SHP77 (cell line): ENCODE data around the gene ARFGEF2.
"Not testable (repeated sequence)": the region's sequence is repeated elsewhere in the genome, so short reads cannot be mapped to it uniquely, and the experiment has no call there.

Source experiments
- DNase-seq, 2 experiments: peaks; one replicate each; lab custom pipeline; 2025; lab: John Stamatoyannopoulos, UW

ARFGEF2 gene

DNA sequence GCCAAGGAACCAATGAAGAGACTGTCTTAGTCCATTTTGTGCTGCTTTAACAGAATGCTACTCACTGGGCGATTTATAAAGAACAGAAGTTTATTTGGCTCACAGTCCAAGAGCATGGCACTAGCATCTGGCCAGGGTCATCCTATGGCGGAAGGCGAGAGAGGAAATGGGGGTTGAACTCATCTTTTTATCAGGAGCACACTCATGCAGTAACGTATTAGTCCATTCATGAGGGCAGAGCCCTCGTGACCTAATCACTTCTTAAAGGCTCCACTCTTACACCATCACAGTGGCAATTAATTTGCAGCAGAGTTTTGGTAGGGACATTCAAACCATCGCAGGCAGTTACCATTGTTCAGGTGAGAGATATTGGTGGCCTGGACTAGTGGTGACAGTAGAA is 8.5 kb downstream of the ARFGEF2 start:
- DNase-seq, result no peak

DNA sequence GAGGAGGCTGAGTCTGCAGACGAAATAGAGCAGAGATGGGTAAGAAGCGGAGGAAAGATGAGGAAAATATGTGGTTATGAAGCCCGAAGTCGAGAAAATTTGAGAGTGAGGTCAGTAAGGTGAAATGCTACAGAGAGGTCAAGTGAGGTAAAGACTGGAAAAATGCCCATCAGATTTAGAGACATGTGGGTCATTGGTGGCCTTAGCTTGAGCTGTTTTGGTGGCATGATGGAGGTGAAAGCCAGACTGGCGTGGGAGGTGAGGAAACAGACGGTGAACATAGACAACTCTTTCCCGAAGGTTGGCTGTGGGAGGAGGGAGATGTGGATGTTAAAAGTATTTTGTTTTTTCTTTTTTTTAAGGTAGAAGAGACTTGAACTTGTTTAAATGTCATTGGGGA is 9.4 kb downstream of the ARFGEF2 start:
- DNase-seq, result no peak

DNA sequence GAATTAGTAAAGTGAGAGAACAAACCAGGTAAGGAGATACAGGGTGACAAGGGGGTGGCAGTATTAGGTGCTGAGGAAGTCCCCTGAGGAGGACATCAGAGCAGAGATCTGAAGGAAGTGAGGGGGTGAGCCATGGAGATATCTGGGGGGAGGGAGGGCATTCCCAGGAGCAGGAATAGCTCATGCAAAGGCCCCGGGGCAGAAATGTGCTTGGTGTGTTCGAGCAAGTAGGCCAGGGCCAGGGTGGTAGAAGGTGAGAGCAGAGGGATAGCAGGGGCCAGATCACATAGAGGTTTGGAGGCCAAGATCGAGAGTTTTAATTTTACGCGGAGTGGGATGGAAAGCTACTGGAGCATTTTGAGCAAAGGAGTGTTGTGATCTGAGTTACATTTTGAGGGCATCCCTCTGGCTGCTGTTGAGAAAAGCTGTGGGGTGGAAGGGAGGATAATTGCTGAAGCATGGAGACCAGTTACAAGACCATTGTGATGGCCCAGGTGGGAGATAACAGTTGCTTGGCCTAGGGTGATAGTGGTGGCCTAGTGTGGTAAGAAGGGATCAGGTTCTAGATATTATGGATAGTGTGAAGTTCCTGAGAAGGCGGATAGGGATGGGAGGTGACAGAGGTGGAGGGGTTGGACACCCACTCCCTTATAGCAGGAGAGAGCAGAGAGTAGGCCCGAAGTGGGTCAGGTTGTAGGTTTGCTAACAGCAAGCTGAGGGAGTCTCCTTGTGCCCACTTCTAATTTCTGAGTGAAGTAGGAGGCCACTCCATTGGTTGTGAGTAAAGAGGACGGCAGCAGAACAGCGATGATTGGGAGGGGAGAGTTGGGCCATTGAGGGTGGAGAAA is 10.2 kb downstream of the ARFGEF2 start:
- DNase-seq, result no peak

DNA sequence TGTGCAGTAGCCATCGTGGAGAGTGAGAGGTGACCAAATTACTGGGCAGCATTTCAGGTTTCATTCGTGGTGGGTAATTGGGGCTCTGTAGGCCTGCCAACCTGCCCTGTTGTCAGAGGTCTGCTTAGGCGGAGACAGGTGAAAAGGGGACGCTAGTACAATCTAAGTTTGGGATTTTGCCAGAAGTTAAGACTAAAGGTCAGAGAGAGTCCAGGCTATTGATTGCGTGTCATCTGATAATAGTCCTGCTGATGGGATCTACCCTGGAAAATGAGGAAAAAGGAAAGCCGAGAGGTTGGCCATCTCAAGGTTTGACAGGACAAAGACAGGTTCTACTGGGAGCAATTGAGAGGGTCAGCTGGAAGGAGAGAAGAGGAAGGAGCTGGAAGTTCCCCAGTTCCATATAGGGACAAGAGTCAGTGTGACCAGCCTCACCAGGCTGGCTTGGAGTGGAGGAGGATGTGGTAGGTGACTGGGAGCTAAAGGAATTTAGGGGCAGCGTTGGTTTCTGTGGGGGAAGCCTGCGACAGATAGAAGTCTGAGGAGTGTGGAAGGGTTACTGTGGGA is 10.9 kb downstream of the ARFGEF2 start:
- DNase-seq, result no peak

DNA sequence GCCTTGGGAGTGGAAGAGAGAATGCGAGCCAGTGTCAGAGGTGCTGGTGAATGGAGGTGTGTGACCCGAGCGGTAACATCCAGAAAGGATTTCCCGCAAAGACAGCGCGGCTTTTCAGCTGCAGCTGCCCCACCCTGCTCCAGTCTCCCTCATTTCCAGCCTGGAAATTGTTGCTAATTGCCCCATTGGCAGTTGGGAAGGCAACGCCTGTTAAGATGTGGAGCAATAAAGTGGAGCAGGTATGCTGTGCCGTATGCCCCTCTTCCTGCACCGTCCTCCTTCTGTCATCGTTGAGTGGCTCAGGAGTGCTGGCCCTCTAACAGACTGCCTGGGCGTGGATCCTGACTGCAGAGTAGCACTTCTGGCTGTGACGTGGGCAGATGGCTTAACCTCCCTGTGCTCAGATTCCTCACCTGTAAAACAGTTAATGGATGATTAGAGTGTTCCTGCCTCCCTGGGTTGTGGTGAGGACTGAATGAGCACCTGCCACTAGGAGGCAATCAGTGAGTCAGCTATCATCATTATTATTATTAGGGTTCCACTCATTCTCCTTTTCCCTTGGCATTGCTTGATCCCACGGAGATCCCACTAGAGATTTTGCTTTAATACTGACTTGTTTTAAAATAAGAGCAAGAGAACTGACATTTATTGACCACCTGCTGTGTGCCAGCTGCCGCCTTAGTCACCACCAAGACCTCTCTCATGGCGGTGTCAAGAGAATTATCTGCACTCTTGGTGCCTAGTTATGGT is 11.7 kb downstream of the ARFGEF2 start:
- no peak for DNase-seq

DNA sequence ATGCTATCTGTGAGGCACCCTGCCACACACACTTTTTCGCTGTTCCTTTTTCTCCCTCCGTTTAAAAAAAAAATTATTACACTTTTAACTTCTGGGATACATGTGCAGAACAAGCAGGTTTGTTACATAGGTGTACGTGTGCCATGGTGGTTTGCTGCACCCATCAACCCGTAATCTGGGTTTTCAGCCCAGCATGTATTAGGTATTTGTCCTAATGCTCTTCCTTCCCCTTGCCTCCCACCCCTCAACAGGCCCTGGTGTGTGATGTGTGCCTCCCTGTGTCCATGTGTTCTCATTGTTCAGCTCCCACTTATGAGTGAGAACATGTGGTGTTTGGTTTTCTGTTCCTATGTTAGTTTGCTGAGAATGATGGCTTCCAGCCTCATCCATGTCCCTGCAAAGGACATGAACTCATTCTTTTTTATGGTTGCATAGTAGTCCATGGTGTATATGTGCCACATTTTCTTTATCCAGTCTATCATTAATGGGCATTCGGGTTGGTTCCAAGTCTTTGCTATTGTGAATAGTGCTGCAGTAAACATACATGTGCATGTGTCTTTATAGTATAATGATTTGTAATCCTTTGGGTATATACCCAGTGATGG is 12.9 kb downstream of the ARFGEF2 start:
- DNase-seq, result not testable (repeated sequence)

DNA sequence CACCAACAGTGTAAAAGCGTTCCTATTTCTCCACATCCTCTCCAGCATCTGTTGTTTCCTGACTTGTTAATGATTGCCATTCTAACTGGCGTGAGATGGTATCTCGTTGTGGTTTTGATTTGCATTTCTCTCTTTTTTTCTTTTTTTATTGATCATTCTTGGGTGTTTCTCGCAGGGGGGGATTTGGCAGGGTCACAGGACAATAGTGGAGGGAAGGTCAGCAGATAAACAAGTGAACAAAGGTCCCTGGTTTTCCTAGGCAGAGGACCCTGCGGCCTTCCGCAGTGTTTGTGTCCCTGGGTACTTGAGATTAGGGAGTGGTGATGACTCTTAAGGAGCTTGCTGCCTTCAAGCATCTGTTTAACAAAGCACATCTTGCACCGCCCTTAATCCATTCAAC is 13.5 kb downstream of the ARFGEF2 start:
- DNase-seq, result not testable (repeated sequence)

DNA sequence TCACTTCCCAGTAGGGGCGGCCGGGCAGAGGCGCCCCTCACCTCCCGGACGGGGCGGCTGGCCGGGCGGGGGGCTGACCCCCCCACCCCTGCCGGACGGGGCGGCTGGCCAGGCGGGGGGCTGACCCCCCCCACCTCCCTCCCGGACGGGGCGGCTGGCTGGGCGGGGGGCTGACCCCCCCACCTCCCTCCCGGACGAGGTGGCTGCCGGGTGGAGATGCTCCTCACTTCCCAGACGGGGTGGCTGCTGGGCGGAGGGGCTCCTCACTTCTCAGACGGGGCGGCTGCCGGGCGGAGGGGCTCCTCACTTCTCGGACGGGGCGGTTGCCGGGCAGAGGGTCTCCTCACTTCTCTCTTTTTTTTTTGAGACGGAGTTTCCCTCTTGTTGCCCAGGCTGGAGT is 14.7 kb downstream of the ARFGEF2 start:
- not testable (repeated sequence) for DNase-seq

DNA sequence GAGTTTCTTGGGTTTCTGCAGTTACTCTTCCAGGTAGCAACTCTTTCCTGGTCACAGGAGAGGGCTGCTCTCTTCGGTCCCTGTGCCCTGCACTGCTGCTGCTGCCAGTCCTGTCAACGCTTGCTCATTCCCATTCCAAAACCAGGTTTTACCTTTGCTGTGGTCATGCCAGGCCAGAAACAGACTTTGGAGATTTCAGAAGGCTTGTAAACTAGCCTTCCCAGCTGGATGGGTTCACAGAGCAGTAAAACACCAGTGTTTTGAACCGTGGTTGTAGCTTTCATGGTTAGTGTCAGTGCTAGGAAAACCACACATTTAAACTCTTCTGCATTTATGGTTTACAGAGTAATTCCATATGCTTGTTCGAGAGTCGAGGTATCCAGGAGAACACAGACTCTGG is 16.2 kb downstream of the ARFGEF2 start:
- DNase-seq, result no peak

DNA sequence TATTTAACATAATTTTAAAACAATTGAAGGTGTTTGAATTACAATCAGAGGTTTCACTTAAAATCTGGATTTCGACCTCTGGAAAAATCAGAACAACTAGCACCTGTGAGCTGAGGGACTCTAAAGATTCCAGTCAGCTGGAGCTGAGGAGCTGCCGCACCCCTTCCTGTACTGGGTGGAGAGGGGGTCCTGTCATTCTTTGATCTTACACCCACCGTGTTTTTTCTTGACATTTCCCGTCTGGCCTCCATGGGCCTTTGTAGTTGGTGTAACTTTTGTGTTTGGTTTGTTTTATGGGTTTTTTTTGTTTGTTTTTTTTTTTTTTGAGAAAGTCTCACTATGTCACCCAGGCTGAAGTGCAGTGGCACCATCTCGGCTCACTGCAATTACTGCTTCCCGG is 17.2 kb downstream of the ARFGEF2 start:
- no peak for DNase-seq

DNA sequence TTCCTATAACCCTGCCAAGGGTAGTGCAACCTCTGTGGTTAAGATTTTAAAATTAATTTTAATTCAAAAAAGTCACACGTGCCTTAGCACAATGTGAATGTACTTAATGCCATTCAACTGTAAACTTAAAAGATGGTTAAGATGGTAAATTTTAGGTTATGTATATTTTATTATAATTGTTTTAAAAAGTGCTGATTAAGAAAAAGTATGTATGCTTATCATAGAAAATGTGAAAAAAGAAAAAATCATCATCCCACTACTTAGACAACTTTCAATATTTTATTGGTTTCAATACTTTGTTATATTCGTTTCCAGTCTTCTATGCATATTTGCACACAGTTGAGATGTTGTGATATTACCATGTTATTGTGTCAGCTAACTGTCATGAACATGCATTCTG is 18.7 kb downstream of the ARFGEF2 start:
- DNase-seq, result no peak

DNA sequence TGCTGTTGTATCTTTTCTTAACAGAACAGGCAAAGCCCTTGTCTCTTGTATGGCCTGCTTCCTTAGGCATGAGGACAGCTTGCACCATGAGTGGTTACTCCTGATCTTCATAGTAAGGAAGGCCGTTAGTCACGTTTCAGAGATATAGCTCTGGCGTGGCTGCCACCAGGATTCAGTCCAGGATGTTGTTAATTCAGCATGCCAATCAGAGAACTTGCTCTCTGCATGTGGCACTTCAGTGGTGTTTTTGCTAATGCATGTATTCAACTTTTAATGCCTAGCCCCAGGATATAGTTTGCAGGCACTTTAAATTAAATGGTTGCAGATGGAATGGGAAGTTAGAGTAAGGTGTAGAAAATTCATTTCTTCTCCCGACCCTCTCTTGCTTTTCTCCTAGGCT is 20.0 kb downstream of the ARFGEF2 start:
- no peak for DNase-seq

DNA sequence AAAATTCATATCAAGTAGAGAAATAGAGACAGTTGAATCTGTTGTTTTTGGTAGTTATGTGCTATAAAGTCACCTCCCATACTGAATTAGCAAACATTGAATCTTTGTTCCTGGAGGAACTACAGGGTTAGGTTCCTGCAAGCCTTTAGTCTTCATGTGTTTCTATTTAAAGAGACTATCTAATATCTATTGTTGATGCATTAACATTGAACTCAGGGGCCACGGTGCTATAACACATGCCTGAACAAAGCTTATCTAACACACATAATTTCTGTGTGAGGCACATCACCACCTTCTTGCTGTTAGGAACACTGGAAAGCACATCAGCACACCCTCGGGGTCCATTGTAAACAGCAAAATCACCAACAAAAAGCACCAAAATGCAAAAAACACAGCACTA is 21.2 kb downstream of the ARFGEF2 start:
- no peak for DNase-seq

DNA sequence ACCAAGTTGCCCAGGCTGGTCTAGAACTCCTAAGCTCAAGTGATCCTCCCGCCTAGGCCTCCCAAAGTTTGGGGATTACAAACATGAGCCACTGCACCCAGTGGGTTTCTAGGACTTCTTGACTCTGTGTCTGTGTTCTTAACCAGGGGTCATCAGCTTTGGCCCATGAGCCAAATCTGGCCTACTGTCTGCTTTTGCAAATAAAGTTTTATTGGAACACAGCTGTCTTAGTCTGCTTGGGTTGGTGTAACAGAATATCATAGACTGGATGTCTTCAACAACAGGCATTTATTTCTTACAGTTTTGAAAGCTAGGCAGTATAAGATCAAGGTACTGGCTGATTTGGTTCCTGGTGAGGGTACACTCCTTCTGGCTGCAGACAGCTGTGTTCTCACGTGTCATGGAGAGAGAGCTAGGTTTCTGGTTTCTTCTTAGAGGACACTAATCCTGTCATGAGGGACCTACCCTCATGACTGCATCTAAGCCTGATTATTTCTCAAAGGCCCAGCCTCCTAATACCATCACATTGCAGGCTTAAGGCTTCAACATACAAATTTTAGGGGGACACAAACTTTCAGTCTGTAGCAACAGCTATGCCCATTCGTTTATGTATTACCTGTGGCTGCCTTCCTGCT is 23.3 kb downstream of the ARFGEF2 start:
- DNase-seq, result no peak

DNA sequence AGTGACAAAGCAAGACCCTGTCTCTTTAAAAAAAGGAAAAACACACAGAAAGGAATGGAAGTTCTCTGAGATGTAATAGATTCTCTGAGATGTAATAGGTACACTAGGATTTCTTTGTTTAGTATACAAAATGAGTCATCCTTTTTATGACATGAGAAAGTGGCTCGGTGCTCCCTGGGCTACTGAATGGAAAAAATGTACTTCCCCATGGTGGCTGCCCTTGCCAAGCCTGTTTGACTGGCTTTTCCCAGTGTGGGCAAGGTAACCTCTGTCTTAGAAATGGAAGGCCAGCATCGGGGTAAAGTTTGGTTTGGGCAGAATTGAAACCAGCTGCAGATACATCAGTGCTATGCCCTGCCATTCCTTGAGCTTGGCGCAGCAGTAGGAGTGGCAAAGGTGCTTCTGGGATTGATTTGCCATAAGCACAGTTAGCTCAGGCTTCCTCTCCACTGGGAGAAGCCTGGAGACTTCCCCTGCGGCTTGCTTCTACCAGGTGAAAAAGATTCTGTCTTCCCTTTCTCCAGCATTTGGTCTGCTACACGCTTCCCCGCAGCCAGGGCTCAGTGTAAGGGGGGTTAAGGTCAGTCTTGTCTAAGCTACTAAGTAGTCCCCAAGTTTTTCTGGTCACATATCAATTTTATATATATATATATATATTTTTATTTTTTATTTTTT is 24.5 kb downstream of the ARFGEF2 start:
- DNase-seq, result no peak

DNA sequence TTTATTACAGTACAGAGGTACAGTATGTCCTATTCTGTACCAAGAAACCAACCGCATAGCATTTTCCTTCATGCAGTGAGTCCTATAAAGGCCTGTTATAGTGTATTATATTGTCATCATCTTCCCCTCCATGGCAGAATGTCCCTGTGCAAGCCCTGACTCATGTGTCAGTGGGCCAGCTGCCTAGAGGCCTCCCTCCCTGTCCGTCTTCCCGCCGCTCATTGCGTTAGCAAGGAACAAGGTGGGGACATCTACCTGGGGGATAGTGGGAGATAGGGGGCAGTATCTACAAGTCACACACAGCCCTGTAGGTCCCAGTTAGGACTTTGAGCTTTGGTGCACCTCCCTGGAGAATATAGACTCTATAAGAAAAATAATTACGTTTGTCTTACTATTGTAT is 27.1 kb downstream of the ARFGEF2 start:
- DNase-seq, result no peak

DNA sequence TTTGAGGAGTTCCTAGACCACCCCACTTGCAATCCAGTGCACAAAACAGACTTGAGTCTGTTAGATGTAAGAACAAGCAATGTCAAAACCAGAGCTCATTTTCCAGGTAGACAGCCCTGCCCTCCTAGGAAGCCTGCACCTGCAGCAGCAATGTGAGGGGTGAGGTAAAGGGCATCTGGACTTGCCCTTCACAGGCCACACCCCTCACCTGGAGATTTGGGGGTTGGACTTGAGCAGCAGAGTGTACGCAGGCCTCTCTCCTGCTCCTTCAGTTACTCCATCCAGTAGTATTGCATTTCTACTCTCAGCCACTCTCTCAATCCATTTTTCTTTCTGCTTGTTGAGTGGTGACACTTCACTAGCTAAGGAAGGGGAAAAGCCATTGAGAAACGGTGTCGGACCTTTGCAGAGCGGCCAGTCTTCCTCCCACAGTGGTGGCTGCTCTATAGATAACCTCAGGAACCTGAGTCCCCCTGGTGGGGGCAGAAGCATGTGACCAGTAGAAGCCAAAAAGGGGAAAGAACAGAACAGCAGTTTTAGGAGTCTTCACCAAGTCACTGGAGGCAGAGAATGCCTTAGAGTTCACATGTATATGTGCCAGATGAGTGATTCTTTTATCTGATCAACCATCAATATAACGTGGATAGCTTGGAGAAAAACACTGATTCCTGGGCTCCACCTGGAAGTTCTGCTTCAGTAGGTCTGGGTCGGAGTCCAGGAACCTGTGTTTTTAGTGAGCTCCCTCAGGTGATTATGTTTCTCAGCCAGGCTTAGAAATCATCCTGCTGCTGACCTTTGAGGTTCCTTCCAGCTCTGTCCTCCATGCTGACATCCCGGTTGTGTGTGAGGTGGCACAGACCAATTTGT is 28.0 kb downstream of the ARFGEF2 start:
- no peak for DNase-seq

DNA sequence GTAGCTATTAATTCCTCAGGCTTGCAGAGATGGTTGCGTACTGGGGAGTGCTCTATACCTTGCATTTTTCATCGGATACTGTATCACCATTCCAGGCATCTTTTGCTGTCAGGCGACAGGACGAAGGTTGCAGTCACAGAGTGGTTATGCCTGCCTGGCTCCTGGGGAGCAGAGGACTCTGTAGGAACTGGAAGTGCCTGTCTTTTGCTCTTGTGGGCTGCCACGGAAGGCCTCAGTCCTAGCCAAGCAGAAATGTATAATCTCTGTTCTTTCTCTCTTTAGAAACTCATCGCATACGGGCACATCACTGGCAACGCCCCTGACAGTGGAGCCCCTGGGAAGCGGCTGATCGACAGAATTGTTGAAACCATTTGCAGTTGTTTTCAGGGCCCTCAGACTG is 29.5 kb downstream of the ARFGEF2 start:
- DNase-seq, result no peak

DNA sequence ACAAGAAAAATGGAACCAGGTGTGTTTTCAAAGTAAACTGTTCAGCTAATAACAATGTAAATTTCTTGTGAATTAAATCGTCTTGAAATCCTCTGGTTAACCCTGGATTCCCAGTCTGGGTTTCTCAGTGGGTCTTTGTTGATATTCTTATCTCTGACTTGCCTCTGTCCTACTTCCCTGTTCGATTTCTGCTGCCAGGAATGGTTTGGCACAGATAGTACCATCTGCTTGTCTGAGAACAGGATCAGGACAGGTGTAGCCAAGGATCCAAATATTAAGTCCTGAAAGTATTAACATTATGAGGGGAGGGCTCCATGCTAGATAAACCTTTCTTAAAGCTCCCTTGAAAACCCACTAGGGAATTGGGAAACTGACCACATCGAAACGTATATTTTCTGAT is 30.1 kb downstream of the ARFGEF2 start:
- no peak for DNase-seq

DNA sequence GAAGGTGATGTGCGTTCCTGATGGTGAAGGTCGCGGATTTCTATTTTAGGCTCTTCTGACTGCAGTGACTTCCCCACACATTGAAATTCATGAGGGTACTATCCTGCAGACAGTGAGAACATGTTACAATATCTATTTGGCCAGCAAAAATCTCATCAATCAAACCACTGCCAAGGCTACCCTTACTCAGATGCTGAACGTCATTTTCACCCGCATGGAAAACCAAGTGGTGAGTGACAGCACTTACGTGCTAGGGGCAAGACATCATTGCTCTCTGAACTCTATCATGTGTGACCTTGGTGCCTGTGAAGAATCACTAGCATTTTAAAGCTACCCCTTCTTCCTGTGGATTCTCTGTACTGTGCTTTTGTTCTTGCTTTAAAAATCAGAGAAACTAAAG is 31.1 kb downstream of the ARFGEF2 start:
- no peak for DNase-seq

DNA sequence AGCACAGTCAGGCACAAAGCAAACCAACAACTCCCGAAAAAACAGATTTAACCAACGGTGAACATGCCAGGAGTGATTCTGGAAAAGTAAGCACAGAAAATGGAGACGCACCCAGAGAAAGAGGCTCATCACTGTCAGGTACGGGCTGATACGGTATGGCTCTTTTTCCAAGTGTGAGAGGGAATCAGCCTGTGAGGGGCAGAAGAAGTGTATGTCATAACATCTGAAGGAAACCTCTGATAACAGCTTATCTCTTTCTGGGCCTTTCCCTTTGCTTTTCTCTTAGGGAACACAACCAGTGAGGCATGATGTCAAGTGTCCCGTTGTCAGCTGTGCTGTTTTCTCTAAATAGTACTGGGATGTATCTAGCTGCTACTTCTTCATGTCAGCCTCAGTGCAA is 32.1 kb downstream of the ARFGEF2 start:
- DNase-seq, result no peak
